HG02981 (cell line): ENCODE measurements around the gene HYAL4.

ENCODE experiments used
- ATAC-seq: cut with Tn5 transposase; IDR thresholded peaks from one replicate; pipeline ENCODE4 v1.9.1; 2021; ENCODE audit warnings: mild to moderate bottlenecking, moderate library complexity; ENCODE audit not compliant: unreplicated experiment

The HYAL4 gene

DNA sequence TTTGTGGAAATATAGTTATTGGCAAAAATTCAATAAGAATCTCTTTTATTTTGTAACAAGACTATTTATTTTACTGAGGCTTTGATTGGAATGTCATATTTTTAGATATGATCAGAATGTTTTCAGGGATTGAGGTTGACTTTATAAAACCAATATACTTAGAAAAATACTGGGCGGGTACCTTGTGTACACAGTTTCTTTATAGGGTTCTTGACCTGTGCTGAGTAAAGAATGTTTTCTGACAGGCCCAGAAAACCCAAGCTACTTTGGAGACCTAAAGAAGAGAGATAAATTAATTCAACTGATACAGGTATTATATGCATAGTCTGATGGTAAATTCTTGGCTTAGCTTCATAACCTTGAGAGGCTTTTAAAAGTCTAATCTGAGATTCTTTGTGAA is 56.1 kb downstream of the HYAL4 start:
- ATAC-seq: no peak

DNA sequence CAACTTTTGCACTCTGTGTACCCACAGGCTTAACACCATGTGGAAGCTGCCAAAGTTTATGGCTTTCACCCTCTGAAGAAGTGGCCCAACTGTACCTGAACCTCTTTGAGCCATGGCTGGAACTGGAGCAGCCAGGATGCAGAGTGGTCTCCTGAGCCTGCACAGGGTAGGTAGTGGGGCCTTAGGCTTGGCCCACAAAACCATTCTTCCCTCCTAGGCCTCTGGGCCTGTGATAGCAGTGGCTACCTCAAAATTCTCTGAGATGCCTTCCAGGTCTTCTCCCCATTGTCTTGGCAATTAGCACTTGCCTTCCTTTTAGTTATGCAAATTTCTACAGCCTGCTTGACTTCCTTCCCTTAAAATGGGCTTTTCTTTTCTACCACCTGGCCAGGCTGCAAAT is 60.7 kb downstream of the HYAL4 start:
- ATAC-seq: no peak

DNA sequence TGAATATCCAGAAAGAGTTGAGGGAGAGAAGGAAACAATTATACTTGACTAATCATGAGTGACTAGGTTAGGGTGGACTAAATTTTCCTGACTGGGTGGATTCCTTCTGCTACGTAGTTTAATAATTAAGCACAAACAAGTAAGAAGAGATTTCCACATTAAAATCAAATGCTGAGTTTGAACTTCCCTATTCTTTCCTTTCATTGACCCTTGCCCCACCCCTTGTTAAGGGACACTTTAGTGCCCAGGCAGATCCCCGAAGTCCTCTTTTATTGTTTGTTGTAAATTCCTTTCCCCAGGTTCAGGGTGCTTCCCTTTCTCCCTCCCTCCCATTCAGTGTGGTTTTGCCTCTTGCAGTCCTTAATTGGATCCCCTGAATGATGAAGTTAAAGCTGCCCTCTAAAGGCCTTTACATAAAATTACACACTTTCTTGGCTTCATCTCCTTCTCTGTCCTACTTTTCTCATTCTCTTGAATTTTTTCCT is 71.3 kb downstream of the HYAL4 start:
- ATAC-seq: no peak

DNA sequence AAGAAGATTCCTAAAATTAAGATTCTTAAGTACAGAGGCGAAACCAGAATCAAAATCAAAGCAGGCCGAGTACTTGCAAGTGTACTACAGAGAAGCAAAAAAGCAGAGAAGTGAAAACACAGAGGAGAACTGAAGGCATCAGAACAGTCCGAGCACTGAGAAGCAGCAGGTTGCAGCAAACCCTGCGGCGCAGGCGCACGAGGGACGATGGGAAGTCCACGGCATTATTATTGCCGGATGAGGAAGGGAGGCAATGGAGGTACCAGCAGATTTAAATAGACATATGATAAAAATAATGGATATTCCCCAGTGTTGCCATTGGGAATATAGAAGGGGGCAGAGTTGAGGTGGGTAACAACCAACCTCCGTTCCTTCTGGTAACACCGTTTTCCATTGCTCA is 72.9 kb downstream of the HYAL4 start:
- ATAC-seq: no peak

DNA sequence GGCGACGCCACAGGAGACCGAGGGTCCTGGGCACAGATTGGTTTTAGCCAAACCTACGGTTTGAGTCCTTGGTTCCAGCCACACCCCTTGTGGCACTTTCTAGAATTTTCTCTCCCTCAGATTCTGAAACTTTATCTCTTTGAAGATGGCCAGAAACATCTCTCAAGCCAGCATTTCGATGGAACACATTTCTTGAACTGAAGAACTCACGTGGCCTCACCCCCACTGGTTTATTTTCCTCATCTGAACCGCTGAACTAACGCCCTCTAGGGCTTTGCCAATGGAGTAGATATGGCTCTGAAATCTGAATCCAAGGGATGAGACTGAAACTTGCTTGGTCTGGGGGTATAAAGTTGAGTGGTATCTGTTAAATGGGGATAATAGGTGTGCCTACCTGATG is 73.3 kb downstream of the HYAL4 start:
- ATAC-seq: no peak

DNA sequence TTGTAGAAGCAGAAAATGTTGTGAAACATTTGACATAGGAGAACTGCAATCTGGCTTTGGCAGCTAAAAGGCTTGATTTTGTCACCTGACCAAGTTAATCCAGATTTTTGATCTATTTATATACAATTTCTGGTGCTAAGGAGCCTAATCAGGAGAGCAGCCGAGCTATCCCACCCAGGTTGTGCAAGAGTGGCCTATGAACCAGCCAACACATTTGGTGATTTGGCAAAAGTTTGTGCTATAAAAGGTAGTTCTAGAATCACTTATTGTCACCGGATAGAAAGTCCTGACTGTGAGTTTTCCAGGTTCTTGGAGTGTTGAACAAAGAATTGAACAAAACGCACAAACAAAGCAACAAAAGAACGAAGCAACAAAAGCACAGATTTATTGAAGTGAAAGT is 78.6 kb downstream of the HYAL4 start:
- no peak for ATAC-seq

DNA sequence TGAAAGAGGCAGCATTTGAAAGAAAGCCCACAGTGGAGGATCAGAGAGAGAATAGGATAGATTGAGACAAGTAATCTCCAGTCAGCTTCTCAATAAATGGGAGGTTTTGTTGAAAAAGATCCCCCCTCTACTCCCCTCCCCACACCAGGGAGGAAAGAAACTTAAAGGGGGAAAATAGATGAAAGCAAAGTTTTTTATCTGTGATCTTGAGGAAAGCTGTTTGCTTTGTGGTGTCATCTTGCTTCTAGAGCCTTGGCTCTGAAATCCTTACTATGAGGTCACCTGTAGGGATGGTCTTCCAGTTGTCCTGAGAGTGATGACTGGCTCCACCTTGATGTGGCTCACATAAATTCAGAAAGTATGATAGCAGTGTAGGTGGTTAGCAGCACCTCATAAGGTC is 80.0 kb downstream of the HYAL4 start, which contains the start of gene SPAM1:
Gene SPAM1, plus strand, starts transcription at position 301 of the 400 bp plus-strand sequence. CDS start 28,330 bp downstream, outside the sequence.
- no peak for ATAC-seq
